Kidney (tissue), 14 donors: Measurements from ENCODE around the gene RNF121. TPM values are rescaled to one million over a fixed set of nuclear protein-coding genes. Genes with fewer than 3 reads are reported as not detected.

ENCODE experiments used
- DNase-seq, 5 donors: peaks; one replicate each; pipeline ENCODE4 v3.0.0-alpha.2; 2013 to 2020
- FAIRE-seq: peaks from 2 replicates; lab custom pipeline; 2012; peaks lifted over from hg19 to GRCh38; lab: Jason Lieb, UNC
- H3K27ac ChIP-seq, 2 donors: one replicate each; pipeline ENCODE4 v1.7.0; 2013; ENCODE audit warnings: low read depth in 2 of 2, low read length in 2 of 2, inconsistent platforms in 1 of 2
- H3K27me3 ChIP-seq: one replicate; pipeline ENCODE4 v1.7.1; 2013; ENCODE audit warnings: low read length, inconsistent platforms; ENCODE audit not compliant: control insufficient read depth, insufficient read depth
- H3K36me3 ChIP-seq, 3 donors: one replicate each; pipeline versions ENCODE4 v1.7.0 to v1.7.1; 2013; ENCODE audit warnings: low read length in 3 of 3, control low read depth in 1 of 3, inconsistent platforms in 1 of 3; ENCODE audit not compliant: insufficient read depth in 3 of 3, control insufficient read depth in 2 of 3
- H3K4me1 ChIP-seq, 3 donors: one replicate each; pipeline versions ENCODE4 v1.7.0 to v1.7.1; 2013; ENCODE audit warnings: low read length in 3 of 3, inconsistent platforms in 1 of 3, low read depth in 1 of 3; ENCODE audit not compliant: control insufficient read depth in 2 of 3, insufficient read depth in 2 of 3
- H3K4me3 ChIP-seq, 3 donors: one replicate each; pipeline versions ENCODE4 v1.7.0 to v1.8.1; 2013; ENCODE audit warnings: low read length in 3 of 3, control low read depth in 1 of 3, inconsistent platforms in 1 of 3
- H3K9ac ChIP-seq, 3 donors: one replicate each; pipeline versions ENCODE4 v1.7.0 to v1.7.1; 2013; ENCODE audit warnings: low read length in 3 of 3, control low read depth in 1 of 3, inconsistent platforms in 1 of 3
- H3K9me3 ChIP-seq, 3 donors: one replicate each; pipeline versions ENCODE4 v1.7.0 to v1.7.1; 2013; ENCODE audit warnings: low read length in 3 of 3, control low read depth in 1 of 3, inconsistent platforms in 1 of 3; ENCODE audit not compliant: control insufficient read depth in 2 of 3, insufficient read depth in 1 of 3
- intact Hi-C: fragments of 100-400 bp; cut with DNase I; formaldehyde crosslinking; loops from one replicate; pipeline ENCODE4 v1.11.1; 2022
- polyA plus RNA-seq: library from polyadenylated mRNA; stranded (reverse); fragments of 350-450 nt; fragmentation: Illumina TruSeq; extraction: RNeasy Lipid Tissue Mini Kit (QIAGEN cat#74804); gene quantifications from one replicate; pipeline ENCODE4 v1.2.3, GENCODE V29; 2014; ENCODE audit warnings: low read depth, low replicate concordance; ENCODE audit not compliant: insufficient read depth
- total RNA-seq: library from RNA; stranded (reverse); fragmentation: NEBNext Ultra II Directional; extraction: Animal tissue kit (Norgen Biotek cat#: 25700); gene quantifications from one replicate; pipeline ENCODE4 v1.2.1, GENCODE V29; 2021
- TF ChIP-seq, protein P1 (sequence below): IDR thresholded peaks from 3 replicates; pipeline ENCODE4 v1.5.1; 2012; ENCODE audit warnings: mild to moderate bottlenecking, moderate library complexity, borderline replicate concordance; ENCODE audit not compliant: insufficient read depth; ENCODE audit errors: extremely low read depth
- donor health status: control.
- donor health status: control.
- donor health status: control.
- donor health status: control.
- donor health status: control.
- donor health status: DM: yes; HTN: yes; CAD: no.
- donor health status: Normal renal cell carcinoma (clear cell type).

The RNF121 gene
- total and polyA plus RNA-seq, 2 donors from 2014 or later = 37.1 to 59.4 TPM

GRCh38 chr11:72002841-72003775 is 74.3 kb downstream of the RNF121 start:
- intact Hi-C loops = no loop called here
- TF ChIP-seq, protein P1, sequence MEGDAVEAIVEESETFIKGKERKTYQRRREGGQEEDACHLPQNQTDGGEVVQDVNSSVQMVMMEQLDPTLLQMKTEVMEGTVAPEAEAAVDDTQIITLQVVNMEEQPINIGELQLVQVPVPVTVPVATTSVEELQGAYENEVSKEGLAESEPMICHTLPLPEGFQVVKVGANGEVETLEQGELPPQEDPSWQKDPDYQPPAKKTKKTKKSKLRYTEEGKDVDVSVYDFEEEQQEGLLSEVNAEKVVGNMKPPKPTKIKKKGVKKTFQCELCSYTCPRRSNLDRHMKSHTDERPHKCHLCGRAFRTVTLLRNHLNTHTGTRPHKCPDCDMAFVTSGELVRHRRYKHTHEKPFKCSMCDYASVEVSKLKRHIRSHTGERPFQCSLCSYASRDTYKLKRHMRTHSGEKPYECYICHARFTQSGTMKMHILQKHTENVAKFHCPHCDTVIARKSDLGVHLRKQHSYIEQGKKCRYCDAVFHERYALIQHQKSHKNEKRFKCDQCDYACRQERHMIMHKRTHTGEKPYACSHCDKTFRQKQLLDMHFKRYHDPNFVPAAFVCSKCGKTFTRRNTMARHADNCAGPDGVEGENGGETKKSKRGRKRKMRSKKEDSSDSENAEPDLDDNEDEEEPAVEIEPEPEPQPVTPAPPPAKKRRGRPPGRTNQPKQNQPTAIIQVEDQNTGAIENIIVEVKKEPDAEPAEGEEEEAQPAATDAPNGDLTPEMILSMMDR = no peak
- H3K27me3 ChIP-seq = no peaks in the 10 kb centered on the region
- no peak overlapping the region for H3K27ac ChIP-seq
- no peaks in the 10 kb centered on the region for H3K9me3 ChIP-seq
- H3K36me3 ChIP-seq = peaks cover 6 to 54% (median 53%) of the 10 kb centered on the region in 3 donors
- DNase-seq (no peak), FAIRE-seq (no peak)
- H3K4me3 ChIP-seq = no peak overlapping the region
- no peak overlapping the region for H3K9ac ChIP-seq
- H3K4me1 ChIP-seq = peaks cover 0 to 20% (median 12%) of the 10 kb centered on the region in 3 donors

- no peak overlapping the region for H3K4me3 ChIP-seq
- no peak overlapping the region for H3K9ac ChIP-seq
- FAIRE-seq (no peak), DNase-seq (peak in 1 of 5 donors; percentile 68)
- TF ChIP-seq, protein P1 = no peak
- H3K27me3 ChIP-seq = no peaks in the 10 kb centered on the region
- H3K27ac ChIP-seq = no peak overlapping the region
- intact Hi-C loops = no loop called here
- H3K9me3 ChIP-seq = no peaks in the 10 kb centered on the region
- H3K4me1 ChIP-seq = peaks cover 0 to 20% (median 12%) of the 10 kb centered on the region in 3 donors
- peaks cover 6 to 60% (median 59%) of the 10 kb centered on the region in 3 donors for H3K36me3 ChIP-seq
Observed at GRCh38 chr11:72003776-72004171, 74.9 kb downstream of the RNF121 start.

GRCh38 chr11:72004515-72005346 is 75.9 kb downstream of the RNF121 start:
- FAIRE-seq = no peak
- no peak overlapping the region for H3K27ac ChIP-seq
- intact Hi-C loops = no loop called here
- H3K9me3 ChIP-seq = no peaks in the 10 kb centered on the region
- TF ChIP-seq, protein P1 = no peak
- H3K36me3 ChIP-seq = peaks cover 8 to 68% (median 62%) of the 10 kb centered on the region in 3 donors
- peaks cover 0 to 11% (median 9%) of the 10 kb centered on the region in 3 donors for H3K4me1 ChIP-seq
- H3K27me3 ChIP-seq = no peaks in the 10 kb centered on the region
- no peak overlapping the region for H3K9ac ChIP-seq
- no peak overlapping the region for H3K4me3 ChIP-seq
- DNase-seq = peak in 2 of 5 donors; percentile 34
